8988T (cell line): ENCODE measurements around the gene CAMK1D.
"Not testable (repeated sequence)": the region's sequence is repeated elsewhere in the genome, so short reads cannot be mapped to it uniquely, and the experiment has no call there.

Source experiments
- DNase-seq: peaks from one replicate; pipeline ENCODE4 v3.0.0; 2011

CAMK1D gene

GRCh38 chr10:12529976-12530375, 180.6 kb downstream of the CAMK1D start:
- no peak for DNase-seq

- DNase-seq: no peak
Observed at GRCh38 chr10:12531305-12532220, 182.2 kb downstream of the CAMK1D start.

- no peak for DNase-seq
Observed at GRCh38 chr10:12533151-12533550, 183.8 kb downstream of the CAMK1D start.

GRCh38 chr10:12533723-12534122, 184.4 kb downstream of the CAMK1D start:
- no peak for DNase-seq

GRCh38 chr10:12534824-12535223, 185.5 kb downstream of the CAMK1D start:
- no peak for DNase-seq

- no peak for DNase-seq
Observed at GRCh38 chr10:12535656-12536055, 186.3 kb downstream of the CAMK1D start.

GRCh38 chr10:12538491-12538995, 189.2 kb downstream of the CAMK1D start:
- DNase-seq: no peak

GRCh38 chr10:12539350-12540164, 190.2 kb downstream of the CAMK1D start:
- no peak for DNase-seq

GRCh38 chr10:12540341-12540781, 191.0 kb downstream of the CAMK1D start:
- no peak for DNase-seq

GRCh38 chr10:12541446-12542067, 192.2 kb downstream of the CAMK1D start:
- no peak for DNase-seq

- DNase-seq: no peak
Observed at GRCh38 chr10:12542133-12542670, 192.9 kb downstream of the CAMK1D start.

GRCh38 chr10:12543589-12543988, 194.2 kb downstream of the CAMK1D start:
- DNase-seq: no peak

GRCh38 chr10:12546160-12546802, 196.9 kb downstream of the CAMK1D start:
- DNase-seq: not testable (repeated sequence)

- no peak for DNase-seq
Observed at GRCh38 chr10:12547301-12547771, 198.0 kb downstream of the CAMK1D start.

GRCh38 chr10:12549297-12549696, 199.9 kb downstream of the CAMK1D start:
- peak; percentile 42 for DNase-seq

GRCh38 chr10:12550994-12551393, 201.6 kb downstream of the CAMK1D start:
- no peak for DNase-seq

GRCh38 chr10:12556039-12556438, 206.7 kb downstream of the CAMK1D start:
- DNase-seq: no peak

- no peak for DNase-seq
Observed at GRCh38 chr10:12559578-12560178, 210.3 kb downstream of the CAMK1D start.

- DNase-seq: no peak
Observed at GRCh38 chr10:12561307-12561706, 212.0 kb downstream of the CAMK1D start.

- DNase-seq: no peak
Observed at GRCh38 chr10:12561720-12562119, 212.4 kb downstream of the CAMK1D start.

- DNase-seq: no peak
Observed at GRCh38 chr10:12563489-12563888, 214.1 kb downstream of the CAMK1D start.

GRCh38 chr10:12564173-12564572, 214.8 kb downstream of the CAMK1D start:
- no peak for DNase-seq
